Brain microvascular endothelial cell (primary cell): ENCODE results near the gene PPFIA2.

Source experiments
- DNase-seq: peaks from one replicate; pipeline ENCODE4 v3.0.0-alpha.2; 2020
- H3K27ac ChIP-seq: fragments of 250-450 bp; sonication (Bioruptor Pico); 2 replicates; pipeline ENCODE4 v1.5.1; 2020; ENCODE audit warnings: mild to moderate bottlenecking, moderate library complexity
- H3K27me3 ChIP-seq: fragments of 250-450 bp; sonication (Bioruptor Pico); replicated peaks from 2 replicates; pipeline ENCODE4 v1.5.1; 2020; ENCODE audit warnings: mild to moderate bottlenecking
- H3K36me3 ChIP-seq: fragments of 250-450 bp; sonication (Bioruptor Pico); replicated peaks from 2 replicates; pipeline ENCODE4 v1.5.1; 2020; ENCODE audit warnings: mild to moderate bottlenecking
- H3K4me3 ChIP-seq: 2 replicates; pipeline ENCODE4 v1.5.1; 2011; ENCODE audit warnings: low read depth, mild to moderate bottlenecking, control low read depth, low read length, moderate library complexity
- CTCF ChIP-seq: IDR thresholded peaks from 2 replicates; pipeline ENCODE4 v1.5.1; 2011; ENCODE audit warnings: low read depth, mild to moderate bottlenecking, moderate library complexity, low read length, control low read depth, inconsistent platforms; ENCODE audit errors: missing control alignments
- in situ Hi-C: cut with HindIII; loops from 2 replicates; pipeline ENCODE4 v1.10.0; 2017; ENCODE audit warnings: low sequenced_read_pairs, low pct_ligation_motif_present

The PPFIA2 gene

GRCh38 chr12:81542065-81543010, 216.8 kb downstream of the PPFIA2 start:
- Histone ChIP-seq H3K4me3 (no peak overlapping the region), H3K27me3 (no peaks in the 10 kb centered on the region), H3K27ac (no peak overlapping the region), H3K36me3 (no peaks in the 10 kb centered on the region)
- in situ Hi-C loops, result no loop called here
- no peak for DNase-seq
- no peak for TF ChIP-seq CTCF

GRCh38 chr12:81541121-81541520, 218.0 kb downstream of the PPFIA2 start:
- no peaks in the 10 kb centered on the region for H3K27me3 ChIP-seq
- TF ChIP-seq CTCF, result no peak
- in situ Hi-C loops, result no loop called here

GRCh38 chr12:81539279-81539678, 219.9 kb downstream of the PPFIA2 start:
- H3K27me3 ChIP-seq, result no peaks in the 10 kb centered on the region
- no peak for DNase-seq
- no peak overlapping the region for H3K27ac ChIP-seq
- in situ Hi-C loops, result no loop called here
- TF ChIP-seq CTCF, result no peak
- H3K4me3 ChIP-seq, result no peak overlapping the region
- H3K36me3 ChIP-seq, result no peaks in the 10 kb centered on the region

More at GRCh38 chr12:81541121-81541520, 218.0 kb downstream of the PPFIA2 start:
- Histone ChIP-seq H3K36me3 (no peaks in the 10 kb centered on the region), H3K4me3 (no peak overlapping the region), H3K27ac (no peak overlapping the region)
- DNase-seq, result no peak

GRCh38 chr12:81533054-81533453, 226.1 kb downstream of the PPFIA2 start:
- no peaks in the 10 kb centered on the region for H3K27me3 ChIP-seq
- H3K4me3 ChIP-seq, result no peak overlapping the region
- no peak for DNase-seq
- TF ChIP-seq CTCF, result no peak
- H3K27ac ChIP-seq, result no peak overlapping the region
- no peaks in the 10 kb centered on the region for H3K36me3 ChIP-seq
- in situ Hi-C loops, result no loop called here

GRCh38 chr12:81530352-81530751, 228.8 kb downstream of the PPFIA2 start:
- Histone ChIP-seq H3K27ac (no peak overlapping the region), H3K4me3 (no peak overlapping the region), H3K36me3 (no peaks in the 10 kb centered on the region), H3K27me3 (no peaks in the 10 kb centered on the region)
- DNase-seq, result no peak
- in situ Hi-C loops, result no loop called here
- TF ChIP-seq CTCF, result no peak
